ENCODE results near the gene DPY19L3.
"Not testable (repeated sequence)": the region's sequence is repeated elsewhere in the genome, so short reads cannot be mapped to it uniquely, and the experiment has no call there.

DPY19L3 gene

GRCh38 chr19:32447534-32447933 is 42.0 kb downstream of the DPY19L3 start:
- DNase-seq = not testable (repeated sequence)

GRCh38 chr19:32448026-32448425 is 42.5 kb downstream of the DPY19L3 start:
- DNase-seq = no peak

GRCh38 chr19:32450217-32450616 is 44.6 kb downstream of the DPY19L3 start:
- no peak for DNase-seq

- no peak for DNase-seq
Measured at GRCh38 chr19:32453736-32454135, 48.2 kb downstream of the DPY19L3 start.

GRCh38 chr19:32456406-32456805 is 50.8 kb downstream of the DPY19L3 start:
- DNase-seq = no peak

- DNase-seq = no peak
Measured at GRCh38 chr19:32457571-32458158, 52.1 kb downstream of the DPY19L3 start.

GRCh38 chr19:32458500-32459123 is 53.0 kb downstream of the DPY19L3 start:
- no peak for DNase-seq

- no peak for DNase-seq
Measured at GRCh38 chr19:32459204-32459865, 53.8 kb downstream of the DPY19L3 start.

- DNase-seq = no peak
Measured at GRCh38 chr19:32460476-32460875, 54.9 kb downstream of the DPY19L3 start.

- DNase-seq = no peak
Measured at GRCh38 chr19:32464279-32464678, 58.7 kb downstream of the DPY19L3 start.

- DNase-seq = no peak
Measured at GRCh38 chr19:32465176-32465575, 59.6 kb downstream of the DPY19L3 start.

GRCh38 chr19:32469795-32470194 is 64.2 kb downstream of the DPY19L3 start:
- no peak for DNase-seq

- DNase-seq = no peak
Measured at GRCh38 chr19:32471095-32471494, 65.5 kb downstream of the DPY19L3 start.

- no peak for DNase-seq
Measured at GRCh38 chr19:32471811-32472210, 66.2 kb downstream of the DPY19L3 start.

GRCh38 chr19:32475141-32476031 is 69.8 kb downstream of the DPY19L3 start:
- no peak for DNase-seq

- DNase-seq = no peak
Measured at GRCh38 chr19:32476032-32476350, 70.4 kb downstream of the DPY19L3 start.

- DNase-seq = no peak
Measured at GRCh38 chr19:32480321-32480720, 74.8 kb downstream of the DPY19L3 start.

GRCh38 chr19:32483574-32483973 is 78.0 kb downstream of the DPY19L3 start:
- no peak for DNase-seq

GRCh38 chr19:32489971-32490370 is 84.4 kb downstream of the DPY19L3 start:
- no peak for DNase-seq

GRCh38 chr19:32497391-32497790 is 91.8 kb downstream of the DPY19L3 start:
- DNase-seq = no peak

GRCh38 chr19:32498648-32499200 is 93.2 kb downstream of the DPY19L3 start:
- DNase-seq = no peak

GRCh38 chr19:32512498-32512897 is 106.9 kb downstream of the DPY19L3 start:
- DNase-seq = not testable (repeated sequence)

GRCh38 chr19:32519023-32519422 is 113.5 kb downstream of the DPY19L3 start:
- DNase-seq = no peak
